SJSA1 (cell line): Measurements from ENCODE around the gene MRFAP1. TPM values are rescaled to one million over a fixed set of nuclear protein-coding genes. Genes with fewer than 3 reads are reported as not detected.
"Not testable (repeated sequence)": the region's sequence is repeated elsewhere in the genome, so short reads cannot be mapped to it uniquely, and the experiment has no call there.

Experiments
- DNase-seq, 2 experiments: peaks; one replicate each; pipeline ENCODE4 v3.0.0-alpha.2; 2015 to 2020; ENCODE audit warnings: low spot score in 2 of 2, low read depth in 1 of 2
- H3K27ac ChIP-seq: fragments of 250-450 bp; sonication (Bioruptor Pico); 2 replicates; pipeline ENCODE4 v1.5.1; 2020; ENCODE audit warnings: mild to moderate bottlenecking, moderate library complexity
- H3K27me3 ChIP-seq: fragments of 250-450 bp; sonication (Bioruptor Pico); replicated peaks from 2 replicates; pipeline ENCODE4 v1.5.1; 2020; ENCODE audit warnings: mild to moderate bottlenecking, moderate library complexity
- H3K36me3 ChIP-seq: fragments of 250-450 bp; sonication (Bioruptor Pico); 2 replicates; pipeline ENCODE4 v1.5.1; 2020; ENCODE audit warnings: mild to moderate bottlenecking
- H3K4me1 ChIP-seq: fragments of 250-450 bp; sonication (Bioruptor Pico); replicated peaks from 2 replicates; pipeline ENCODE4 v1.6.1; 2021; ENCODE audit warnings: mild to moderate bottlenecking
- H3K4me3 ChIP-seq: fragments of 250-450 bp; sonication (Bioruptor Pico); 2 replicates; pipeline ENCODE4 v1.5.1; 2020; ENCODE audit warnings: mild to moderate bottlenecking
- H3K9me3 ChIP-seq: fragments of 250-450 bp; sonication (Bioruptor Pico); replicated peaks from 2 replicates; pipeline ENCODE4 v1.5.1; 2020; ENCODE audit warnings: mild to moderate bottlenecking
- total RNA-seq: library from RNA; depleted of rRNA; stranded (reverse); fragments of >200 nt; shearing (Covaris generic); gene quantifications from 2 replicates; pipeline ENCODE4 v1.2.3, GENCODE V29; 2014

Gene MRFAP1
- total RNA-seq, 1 experiment from 2014 or later, result 65.2 TPM

DNA sequence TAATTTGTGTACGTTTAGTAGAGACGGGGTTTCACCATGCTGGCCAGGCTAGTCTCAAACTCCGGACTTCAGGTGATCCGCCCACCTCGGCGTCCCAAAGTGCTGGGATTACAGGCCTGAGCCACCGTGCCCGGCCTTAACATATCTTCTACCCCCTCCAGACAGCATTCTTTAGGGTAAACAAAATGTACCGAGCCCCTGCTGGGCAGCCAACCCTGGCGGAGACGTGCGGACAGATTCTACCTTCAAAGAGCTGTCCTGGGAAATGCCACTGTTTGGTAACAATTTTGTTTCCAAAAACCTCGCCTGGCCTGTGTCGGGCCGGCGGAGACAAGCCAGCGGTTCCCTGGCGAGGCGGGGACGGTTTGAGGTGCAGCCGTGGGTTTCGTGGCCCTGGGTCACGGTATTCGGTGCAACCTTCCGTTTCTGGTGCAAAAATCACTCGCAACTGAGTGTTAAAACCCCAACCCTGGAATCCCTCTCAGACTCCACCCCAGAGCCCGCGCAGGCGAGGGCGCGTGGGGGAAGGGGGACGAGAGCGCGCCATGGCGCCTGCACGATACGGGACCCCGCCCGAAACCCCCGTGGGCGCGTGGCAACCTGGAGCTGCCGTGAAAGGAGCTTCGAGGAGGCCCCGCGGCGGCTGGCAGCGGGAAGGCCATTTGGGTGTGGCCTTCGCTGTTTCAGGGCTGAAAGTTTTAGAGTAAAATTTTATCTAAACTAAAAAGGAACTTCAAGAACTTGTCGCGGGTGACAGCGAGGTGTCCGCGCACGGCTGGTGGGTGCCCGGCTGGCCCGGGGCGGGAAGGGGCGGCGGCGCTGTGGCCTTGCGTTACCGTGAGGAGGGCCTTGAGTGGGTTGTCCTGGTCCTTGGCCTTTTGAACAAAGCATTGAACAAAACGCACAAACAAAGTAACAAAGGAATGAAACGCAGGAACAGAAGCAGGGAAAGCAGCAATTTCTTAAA, 17.0 kb downstream of the MRFAP1 start:
- Histone ChIP-seq H3K4me1 (no peaks in the 10 kb centered on the region), H3K36me3 (no peaks in the 10 kb centered on the region), H3K4me3 (no peak overlapping the region), H3K27ac (no peak overlapping the region), H3K9me3 (no peaks in the 10 kb centered on the region), H3K27me3 (peaks cover 3% of the 10 kb centered on the region; the same call in 1 of the 2 replicates)
- DNase-seq, result no peak

DNA sequence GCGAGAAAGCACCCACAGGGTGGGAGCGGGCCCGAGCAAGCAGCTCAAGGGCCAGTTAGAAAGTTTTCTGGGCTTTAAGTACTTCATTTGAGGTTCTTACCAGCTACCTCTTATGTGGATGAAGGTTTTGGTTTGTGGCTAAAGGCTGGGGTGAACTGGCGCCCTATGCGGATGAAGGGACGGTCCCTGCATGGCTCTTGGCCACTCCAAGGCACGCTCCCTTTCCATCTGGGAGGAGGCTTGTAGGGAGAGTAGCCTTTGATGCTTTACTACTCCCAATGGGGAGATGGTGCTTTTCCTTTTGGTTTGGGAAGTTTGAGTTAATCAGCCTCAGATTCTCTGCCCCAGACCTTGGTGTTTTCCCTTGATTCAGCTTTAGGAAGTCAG, 17.7 kb downstream of the MRFAP1 start:
- no peak overlapping the region for H3K4me3 ChIP-seq
- H3K27ac ChIP-seq, result no peak overlapping the region
- H3K4me1 ChIP-seq, result no peaks in the 10 kb centered on the region
- no peak for DNase-seq
- H3K36me3 ChIP-seq, result no peaks in the 10 kb centered on the region
- H3K27me3 ChIP-seq, result peaks cover 7% of the 10 kb centered on the region
- H3K9me3 ChIP-seq, result no peaks in the 10 kb centered on the region

- DNase-seq, result no peak
- Histone ChIP-seq H3K4me3 (no peak overlapping the region), H3K27ac (no peak overlapping the region)
These were observed 18.2 kb downstream of the MRFAP1 start for GRCh38 chr4:6658597-6659075.

GRCh38 chr4:6659897-6660296, 19.4 kb downstream of the MRFAP1 start:
- Histone ChIP-seq H3K27ac (no peak overlapping the region), H3K27me3 (peaks cover 18% of the 10 kb centered on the region), H3K36me3 (no peaks in the 10 kb centered on the region), H3K4me1 (peaks cover 3% of the 10 kb centered on the region; the same call in 1 of the 2 replicates), H3K4me3 (no peak overlapping the region), H3K9me3 (no peaks in the 10 kb centered on the region)
- no peak for DNase-seq

More at GRCh38 chr4:6658597-6659075, 18.2 kb downstream of the MRFAP1 start:
- Histone ChIP-seq H3K9me3 (no peaks in the 10 kb centered on the region), H3K36me3 (no peaks in the 10 kb centered on the region), H3K27me3 (peaks cover 11% of the 10 kb centered on the region), H3K4me1 (no peaks in the 10 kb centered on the region)

GRCh38 chr4:6660430-6660829, 19.9 kb downstream of the MRFAP1 start:
- Histone ChIP-seq H3K27ac (no peak overlapping the region), H3K36me3 (no peaks in the 10 kb centered on the region), H3K4me3 (no peak overlapping the region), H3K9me3 (no peaks in the 10 kb centered on the region), H3K27me3 (peaks cover 18% of the 10 kb centered on the region), H3K4me1 (peaks cover 3% of the 10 kb centered on the region; the same call in 1 of the 2 replicates)
- no peak for DNase-seq

- Histone ChIP-seq H3K27ac (no peak overlapping the region), H3K36me3 (no peaks in the 10 kb centered on the region), H3K4me1 (peaks cover 3% of the 10 kb centered on the region; the same call in 1 of the 2 replicates), H3K4me3 (no peak overlapping the region), H3K27me3 (peaks cover 18% of the 10 kb centered on the region), H3K9me3 (no peaks in the 10 kb centered on the region)
- no peak for DNase-seq
These were observed 22.1 kb downstream of the MRFAP1 start for GRCh38 chr4:6662591-6662990.

DNA sequence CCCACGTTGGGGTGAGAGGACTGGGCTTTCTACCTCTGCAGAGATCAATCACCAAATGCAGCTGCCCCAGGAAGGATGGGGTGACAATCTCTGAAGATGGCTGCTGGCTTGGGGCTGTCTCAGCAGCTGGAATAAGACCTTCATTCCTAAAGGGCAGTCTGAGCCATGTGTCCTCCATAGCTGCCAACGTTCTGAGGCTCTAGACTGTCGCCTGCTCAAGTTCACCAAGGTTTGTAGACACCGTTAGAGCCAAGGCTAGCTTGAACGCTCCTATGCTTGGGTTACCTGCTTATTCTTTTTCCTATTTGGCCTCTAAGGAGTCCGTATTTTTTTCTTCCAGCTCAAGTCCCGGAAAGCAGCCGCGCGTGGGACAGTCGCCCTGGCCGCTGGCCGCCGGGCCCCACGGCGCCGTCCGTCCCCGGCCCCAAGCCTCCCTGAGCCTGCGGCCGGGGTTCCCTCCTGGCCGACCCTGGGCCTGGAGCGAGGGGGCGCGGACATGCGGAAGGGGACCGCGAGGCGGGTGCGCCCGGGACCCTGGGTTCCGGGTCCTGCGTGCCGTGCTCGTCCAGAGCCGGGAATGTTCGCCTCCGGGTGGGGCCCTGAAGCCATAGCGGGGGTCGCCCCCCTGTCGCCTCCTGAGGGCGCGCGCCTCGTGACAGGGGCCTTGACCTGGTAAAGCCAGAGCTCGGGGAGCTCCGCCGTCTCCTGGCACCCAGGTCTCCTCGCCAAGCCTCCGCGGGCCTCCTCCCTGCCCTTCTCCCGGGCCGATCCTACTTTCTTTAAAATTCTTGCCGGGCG, 23.3 kb downstream of the MRFAP1 start:
- Histone ChIP-seq H3K36me3 (no peaks in the 10 kb centered on the region), H3K9me3 (no peaks in the 10 kb centered on the region), H3K4me1 (peaks cover 10% of the 10 kb centered on the region), H3K27me3 (peaks cover 18% of the 10 kb centered on the region), H3K4me3 (no peak overlapping the region), H3K27ac (no peak overlapping the region)
- no peak for DNase-seq

DNA sequence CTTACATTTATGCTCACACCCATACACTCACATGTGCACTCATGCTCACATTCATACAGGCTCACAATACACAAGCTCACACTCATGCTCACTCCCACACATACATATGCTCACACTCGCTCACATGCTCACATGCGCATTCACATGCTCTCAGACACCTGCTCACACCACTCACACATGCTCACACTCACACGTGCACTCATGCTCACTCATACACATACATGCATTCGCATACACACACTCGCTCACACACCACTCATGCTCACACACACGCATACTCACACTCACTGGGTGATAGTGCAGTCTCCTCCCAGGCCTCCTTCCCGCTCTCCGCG, 24.8 kb downstream of the MRFAP1 start:
- Histone ChIP-seq H3K9me3 (no peaks in the 10 kb centered on the region), H3K27me3 (peaks cover 14% of the 10 kb centered on the region; the same call in 1 of the 2 replicates), H3K4me3 (no peak overlapping the region), H3K4me1 (peaks cover 15% of the 10 kb centered on the region), H3K27ac (no peak overlapping the region), H3K36me3 (no peaks in the 10 kb centered on the region)
- no peak for DNase-seq

DNA sequence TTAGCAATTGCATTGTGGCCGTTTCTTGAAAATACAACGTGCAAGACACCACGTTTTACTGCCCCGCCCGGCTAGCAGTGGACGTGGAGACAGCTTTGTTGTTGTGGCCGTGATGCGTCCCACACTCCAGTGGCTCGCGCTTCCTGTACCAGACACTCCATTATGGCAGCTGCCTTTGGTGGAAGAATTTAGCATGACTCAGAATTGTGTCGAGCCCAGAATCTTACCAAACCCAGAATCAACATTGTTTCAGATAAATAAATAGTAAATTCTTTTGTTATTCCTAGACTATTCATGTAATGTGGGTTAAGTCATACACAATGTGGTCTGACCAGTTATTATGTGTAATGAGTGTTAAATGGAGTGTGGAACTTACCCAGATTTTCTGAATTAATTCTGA, 27.9 kb downstream of the MRFAP1 start:
- peaks cover 16% of the 10 kb centered on the region for H3K4me1 ChIP-seq
- no peak overlapping the region for H3K4me3 ChIP-seq
- H3K27me3 ChIP-seq, result peaks cover 9% of the 10 kb centered on the region; the same call in 1 of the 2 replicates
- H3K27ac ChIP-seq, result no peak overlapping the region; the same call in 1 of the 2 replicates
- peak; percentile 72 to 77 for DNase-seq
- no peaks in the 10 kb centered on the region for H3K36me3 ChIP-seq
- no peaks in the 10 kb centered on the region for H3K9me3 ChIP-seq

DNA sequence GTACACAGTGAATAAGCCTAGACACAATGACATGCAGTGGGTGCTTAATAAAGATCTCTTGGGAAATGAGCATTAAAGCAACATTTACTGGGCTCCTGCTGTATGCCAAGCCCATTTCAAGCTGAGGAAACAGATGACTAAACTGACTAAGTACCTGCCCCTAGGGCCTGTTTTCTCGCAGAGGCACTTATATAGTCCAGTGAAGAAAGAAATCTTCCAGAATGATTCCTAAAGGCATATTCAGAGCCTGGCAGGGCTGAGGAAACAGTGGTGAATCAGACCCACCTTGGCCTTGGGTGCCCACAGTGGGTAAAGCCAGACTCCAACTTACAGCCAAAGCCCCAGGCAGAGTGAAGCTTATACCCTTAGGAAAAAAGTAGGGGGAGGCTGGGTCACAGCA, 31.2 kb downstream of the MRFAP1 start:
- H3K9me3 ChIP-seq, result no peaks in the 10 kb centered on the region
- peaks cover 4% of the 10 kb centered on the region for H3K36me3 ChIP-seq
- H3K27ac ChIP-seq, result no peak overlapping the region
- H3K4me1 ChIP-seq, result peaks cover 38% of the 10 kb centered on the region
- H3K4me3 ChIP-seq, result no peak overlapping the region
- no peak for DNase-seq
- H3K27me3 ChIP-seq, result no peaks in the 10 kb centered on the region

- DNase-seq, result no peak
- Histone ChIP-seq H3K4me3 (no peak overlapping the region), H3K36me3 (peaks cover 4% of the 10 kb centered on the region), H3K27ac (no peak overlapping the region), H3K27me3 (no peaks in the 10 kb centered on the region), H3K9me3 (no peaks in the 10 kb centered on the region), H3K4me1 (peaks cover 38% of the 10 kb centered on the region)
These were observed 31.6 kb downstream of the MRFAP1 start for GRCh38 chr4:6672131-6672530.

GRCh38 chr4:6672541-6673190, 32.2 kb downstream of the MRFAP1 start:
- DNase-seq, H3K27ac ChIP-seq, H3K4me3 ChIP-seq, H3K27me3 ChIP-seq, H3K36me3 ChIP-seq, H3K9me3 ChIP-seq: not testable (repeated sequence)
- H3K4me1 ChIP-seq, result peaks cover 38% of the 10 kb centered on the region

DNA sequence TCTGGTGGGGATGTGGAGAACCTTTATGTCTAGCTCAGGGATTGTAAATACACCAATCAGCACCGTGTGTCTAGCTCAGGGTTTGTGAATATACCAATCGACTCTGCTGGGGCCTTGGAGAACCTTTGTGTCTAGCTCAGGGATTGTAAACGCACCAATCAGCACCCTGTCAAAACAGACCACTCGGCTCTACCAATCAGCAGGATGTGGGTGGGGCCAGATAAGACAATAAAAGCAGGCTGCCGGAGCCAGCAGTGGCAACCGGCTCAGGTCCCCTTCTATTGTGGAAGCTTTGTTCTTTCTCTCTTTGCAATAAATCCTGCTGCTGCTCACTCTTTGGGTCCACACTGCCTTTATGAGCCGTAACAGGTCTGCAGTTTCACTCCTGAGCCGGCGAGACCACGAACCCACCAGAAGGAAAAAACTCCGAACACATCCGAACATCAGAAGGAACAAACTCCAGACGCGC, 32.7 kb downstream of the MRFAP1 start:
- DNase-seq, result peak in 1 of 2 experiments; percentile 19
- 0 out of 2 replicates have a peak overlapping the region, but pooled peaks have one; percentile 47 for H3K27ac ChIP-seq

More for the DNA sequence above, 32.7 kb downstream of the MRFAP1 start:
- H3K27me3 ChIP-seq, H3K36me3 ChIP-seq, H3K9me3 ChIP-seq: not testable (repeated sequence)
- Histone ChIP-seq H3K4me1 (peaks cover 35% of the 10 kb centered on the region), H3K4me3 (peak overlapping the region; percentile 75)
